ENCODE measurements around the gene SYNM.

DNA sequence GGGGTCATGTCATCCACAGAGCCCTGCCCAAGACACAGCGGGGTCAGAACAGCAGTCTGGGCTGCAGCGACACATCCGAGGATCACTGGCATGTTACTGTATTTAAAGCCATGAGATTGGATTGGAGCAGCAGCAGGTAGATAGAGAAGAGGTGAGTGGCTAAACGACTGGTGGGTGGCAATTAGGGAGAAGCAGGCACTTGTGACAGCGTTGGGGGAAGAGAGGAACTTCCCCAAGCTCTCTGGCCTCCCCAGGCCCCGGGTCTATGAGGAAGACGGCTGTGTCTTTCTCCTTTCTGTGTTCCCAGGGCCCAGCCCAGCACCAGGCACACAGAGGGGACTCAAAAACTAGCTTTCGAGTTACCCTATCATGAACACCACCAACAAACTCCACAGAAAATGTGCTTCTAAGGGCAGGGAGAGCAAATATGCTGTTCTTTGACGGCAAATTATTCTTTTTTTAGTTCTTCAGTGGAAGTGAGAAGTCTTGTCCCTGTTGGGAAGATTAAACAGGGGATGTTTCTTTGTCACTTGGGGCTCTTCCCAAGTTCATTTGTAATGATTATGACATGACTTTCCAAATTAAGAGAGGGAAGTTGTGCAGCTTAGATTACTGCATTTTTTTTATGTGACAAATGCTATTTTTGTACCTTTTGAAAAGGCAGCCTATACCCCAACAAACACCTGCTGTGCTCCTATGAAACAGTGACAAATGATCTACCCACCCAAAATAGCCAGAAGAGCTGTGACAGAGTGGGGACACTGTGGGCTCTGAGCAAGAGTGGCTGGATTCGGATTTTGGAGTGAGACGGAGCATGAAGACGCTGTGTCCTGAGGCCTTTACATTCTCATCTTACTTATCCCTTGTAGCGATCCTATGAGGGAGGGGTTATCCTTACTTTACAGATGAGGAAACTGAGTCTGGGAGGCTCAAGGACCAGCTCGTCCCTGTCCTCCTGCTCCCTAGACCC lies 7.2 kb upstream of the SYNM start:
- TF ChIP-seq, protein P1, sequence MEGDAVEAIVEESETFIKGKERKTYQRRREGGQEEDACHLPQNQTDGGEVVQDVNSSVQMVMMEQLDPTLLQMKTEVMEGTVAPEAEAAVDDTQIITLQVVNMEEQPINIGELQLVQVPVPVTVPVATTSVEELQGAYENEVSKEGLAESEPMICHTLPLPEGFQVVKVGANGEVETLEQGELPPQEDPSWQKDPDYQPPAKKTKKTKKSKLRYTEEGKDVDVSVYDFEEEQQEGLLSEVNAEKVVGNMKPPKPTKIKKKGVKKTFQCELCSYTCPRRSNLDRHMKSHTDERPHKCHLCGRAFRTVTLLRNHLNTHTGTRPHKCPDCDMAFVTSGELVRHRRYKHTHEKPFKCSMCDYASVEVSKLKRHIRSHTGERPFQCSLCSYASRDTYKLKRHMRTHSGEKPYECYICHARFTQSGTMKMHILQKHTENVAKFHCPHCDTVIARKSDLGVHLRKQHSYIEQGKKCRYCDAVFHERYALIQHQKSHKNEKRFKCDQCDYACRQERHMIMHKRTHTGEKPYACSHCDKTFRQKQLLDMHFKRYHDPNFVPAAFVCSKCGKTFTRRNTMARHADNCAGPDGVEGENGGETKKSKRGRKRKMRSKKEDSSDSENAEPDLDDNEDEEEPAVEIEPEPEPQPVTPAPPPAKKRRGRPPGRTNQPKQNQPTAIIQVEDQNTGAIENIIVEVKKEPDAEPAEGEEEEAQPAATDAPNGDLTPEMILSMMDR (IDR thresholded peaks at IDR 0.05; ENCODE audit: low read length), result no peak
- TF ChIP-seq EZH2phosphoT487 (IDR thresholded peaks at IDR 0.05; ENCODE audit: low read length) (no peak), EZH2 (optimal IDR thresholded peaks at IDR 0.05; ENCODE audit: low read depth, low read length) (no peak)
